DMS153 treated with DMSO at 0.1 percent for 48 hours (cell line): ENCODE data around the gene FLNB.
"Not testable (repeated sequence)": the region's sequence is repeated elsewhere in the genome, so short reads cannot be mapped to it uniquely, and the experiment has no call there.

Experiments
- DNase-seq: peaks from one replicate; lab custom pipeline; 2025; ENCODE audit not compliant: unreplicated experiment; lab: John Stamatoyannopoulos, UW

FLNB gene

DNA sequence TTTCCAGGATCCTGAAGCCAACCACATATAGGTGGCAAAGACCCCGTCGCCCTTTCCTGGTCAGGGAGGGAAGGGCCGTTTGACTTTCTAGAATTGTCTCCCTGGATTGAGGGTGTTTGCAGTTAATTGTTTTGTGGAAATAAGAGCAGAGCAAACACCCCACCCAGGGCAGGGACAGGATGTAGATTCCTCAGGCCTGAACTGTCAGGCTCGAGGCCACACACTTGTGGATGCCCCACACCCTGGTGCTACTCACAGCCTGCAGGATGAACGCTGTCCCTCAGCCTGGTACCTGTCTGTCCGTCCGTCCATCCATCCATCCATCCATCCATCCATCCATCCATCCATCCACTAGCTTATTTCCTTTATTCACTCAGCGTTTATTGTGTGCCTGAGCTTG, 29.9 kb upstream of the FLNB start:
- no peak for DNase-seq

DNA sequence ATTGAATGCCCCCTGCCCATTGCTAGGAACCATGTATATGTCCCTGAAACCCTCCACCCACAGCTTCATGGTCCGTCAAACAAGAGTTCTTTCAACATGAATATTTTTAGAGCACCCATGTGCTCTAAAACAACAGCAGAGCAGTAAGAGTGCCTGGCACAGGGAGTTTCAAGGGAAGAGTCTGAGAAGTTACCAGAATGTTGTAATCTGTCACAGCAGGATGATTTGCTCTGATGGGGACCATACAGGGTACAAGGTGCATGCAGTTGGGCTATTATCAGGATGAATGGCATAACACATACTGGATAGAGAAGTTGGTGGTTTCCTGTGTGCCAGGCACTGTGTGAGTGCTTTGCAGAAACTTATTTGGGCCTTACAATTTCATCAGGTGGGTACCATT, 27.8 kb upstream of the FLNB start:
- no peak for DNase-seq

DNA sequence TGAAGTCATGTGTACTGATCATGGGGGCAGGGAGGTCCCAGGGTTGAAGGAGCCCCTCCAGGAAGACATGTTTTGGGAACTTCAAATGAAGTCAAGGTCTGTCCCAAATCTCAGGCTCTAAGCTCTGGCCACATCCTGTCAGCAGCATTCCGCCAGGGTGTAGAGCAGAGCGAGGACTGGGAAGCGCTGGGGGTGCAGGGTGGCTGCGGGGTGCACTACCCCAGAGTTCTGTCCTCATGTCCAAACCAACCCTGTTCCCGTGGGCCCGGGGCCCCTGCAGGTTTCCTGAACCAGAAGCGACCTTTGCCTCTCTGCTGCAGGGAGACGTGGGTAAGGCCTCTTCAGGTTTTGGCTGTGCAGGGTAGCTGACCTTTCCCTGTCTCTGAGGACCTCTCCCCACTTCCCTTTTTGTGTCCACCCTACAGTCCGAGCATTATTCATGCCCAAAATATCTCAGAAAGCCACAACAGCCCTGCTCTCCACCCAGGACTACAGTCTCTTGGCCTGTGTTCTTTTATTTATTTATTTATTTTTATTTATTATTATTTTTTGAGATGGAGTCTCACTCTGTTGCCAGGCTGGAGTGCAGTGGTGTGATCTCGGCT, 26.6 kb upstream of the FLNB start:
- DNase-seq: no peak

DNA sequence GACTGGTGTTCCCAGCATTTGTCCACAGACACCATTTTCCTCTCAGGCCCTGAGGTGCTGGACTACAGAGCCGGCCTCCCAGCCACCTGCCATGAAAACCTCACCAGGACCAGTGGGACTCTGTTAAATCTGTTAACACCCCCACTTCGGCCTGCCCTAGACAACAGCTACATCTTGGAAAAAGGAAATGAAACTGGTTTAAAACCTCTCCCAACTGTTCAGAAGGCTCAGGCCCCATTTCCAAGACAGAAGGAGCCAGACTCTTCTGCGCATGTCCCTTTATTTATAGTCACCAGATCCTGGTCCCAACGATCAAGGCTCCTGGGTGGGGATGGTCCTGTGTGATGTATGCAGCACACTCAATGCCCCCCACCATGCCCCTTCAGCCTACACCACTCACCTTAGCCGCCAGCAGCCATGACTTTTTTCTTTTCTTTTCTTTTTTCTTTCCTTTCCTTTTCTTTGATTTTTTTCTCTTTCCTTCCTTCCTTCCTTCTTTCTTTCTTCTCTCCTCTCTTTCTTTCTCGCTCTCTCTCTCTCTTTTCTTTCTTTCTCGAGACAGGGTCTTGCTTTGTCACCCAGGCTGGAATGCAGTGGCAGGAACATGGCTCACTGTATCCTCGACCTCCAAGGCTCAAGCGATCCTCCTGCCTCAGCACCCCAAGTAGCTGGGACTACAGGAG, 25.5 kb upstream of the FLNB start:
- DNase-seq: no peak

DNA sequence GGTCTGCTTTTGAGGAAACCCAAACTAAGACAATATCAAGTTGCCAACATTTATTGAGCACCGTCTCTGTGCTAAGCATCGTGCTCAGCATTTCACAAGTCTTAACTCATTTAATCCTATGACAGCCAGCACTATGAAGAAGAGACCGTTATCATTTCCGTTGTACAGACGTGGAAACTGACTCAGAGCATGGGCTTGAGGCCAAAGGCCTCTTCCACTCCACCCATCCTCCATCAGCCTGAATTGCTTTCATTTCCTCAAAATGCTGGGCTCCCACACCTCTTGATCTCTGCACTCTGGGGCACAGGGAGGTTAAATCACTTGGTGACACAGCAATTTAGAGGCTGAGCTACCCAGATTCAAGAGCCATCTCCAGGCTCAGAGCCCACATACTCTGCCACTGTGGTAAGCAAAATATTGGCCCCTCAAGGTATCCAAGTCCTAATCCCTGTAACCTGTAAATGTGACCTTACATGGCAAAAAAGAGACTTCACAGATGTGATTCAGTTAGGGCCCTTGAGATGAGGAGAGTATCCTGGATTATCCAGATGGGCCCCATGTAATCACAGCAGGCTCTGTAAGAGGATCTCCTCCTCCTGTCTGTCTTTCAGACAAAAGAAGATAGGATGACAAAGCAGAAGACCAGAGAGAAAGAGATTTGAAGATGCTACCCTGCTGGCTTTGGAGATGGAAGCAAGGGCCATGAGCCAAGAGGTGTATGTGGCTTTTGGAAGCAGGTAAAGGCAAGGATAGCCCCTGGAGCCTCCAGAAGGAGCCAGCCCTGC, 24.3 kb upstream of the FLNB start:
- no peak for DNase-seq

DNA sequence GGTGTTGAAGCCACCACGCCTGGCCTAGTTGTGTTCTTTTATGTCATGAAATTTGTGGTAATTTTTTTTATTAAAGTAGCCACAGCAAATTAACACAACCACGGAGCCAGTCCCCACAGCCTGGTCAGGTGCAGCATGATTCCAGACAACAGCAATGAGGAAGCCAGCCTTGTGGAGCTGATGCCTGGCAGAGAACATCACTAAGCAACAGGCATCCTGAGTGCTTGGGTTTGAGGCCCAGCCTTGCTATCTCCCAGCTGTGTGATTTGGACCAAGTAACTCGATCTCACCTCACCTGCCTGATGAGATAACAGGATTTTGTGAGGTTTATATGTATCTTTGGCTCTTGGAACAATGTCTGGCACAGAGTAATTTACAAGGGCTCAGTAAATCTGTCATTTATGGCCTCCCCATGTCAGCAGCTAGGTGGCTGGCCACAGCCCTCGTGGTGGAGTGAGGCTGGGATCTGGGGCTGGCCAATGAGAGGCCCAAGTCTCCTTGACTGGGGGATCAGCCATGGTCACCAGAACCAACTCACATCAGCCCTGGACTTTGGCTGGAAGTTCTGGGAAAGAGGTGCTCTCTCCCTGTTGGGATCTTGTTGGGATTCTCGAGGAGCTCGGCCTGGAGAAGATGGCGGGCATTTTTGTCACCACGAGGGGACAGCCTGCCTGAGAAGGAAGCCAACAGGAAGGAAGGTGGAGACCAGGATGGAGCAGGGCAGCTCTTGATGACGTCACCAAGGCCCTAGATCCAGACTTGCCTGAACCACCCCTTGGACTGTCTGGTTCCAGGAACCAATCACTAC, 22.8 kb upstream of the FLNB start:
- no peak for DNase-seq

DNA sequence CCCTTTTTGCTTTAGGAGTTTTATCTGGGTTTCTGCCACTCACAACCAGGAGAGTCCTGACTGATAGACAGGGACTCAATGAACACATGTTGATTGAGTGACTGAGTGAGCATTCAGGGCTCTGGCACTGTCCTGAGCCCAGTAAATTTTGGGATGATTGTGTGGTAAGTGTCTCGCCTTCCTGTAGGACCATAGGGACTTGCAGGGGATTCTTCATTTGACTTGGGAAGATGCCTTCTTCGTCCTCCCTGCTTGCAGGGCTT, 22.3 kb upstream of the FLNB start:
- no peak for DNase-seq

DNA sequence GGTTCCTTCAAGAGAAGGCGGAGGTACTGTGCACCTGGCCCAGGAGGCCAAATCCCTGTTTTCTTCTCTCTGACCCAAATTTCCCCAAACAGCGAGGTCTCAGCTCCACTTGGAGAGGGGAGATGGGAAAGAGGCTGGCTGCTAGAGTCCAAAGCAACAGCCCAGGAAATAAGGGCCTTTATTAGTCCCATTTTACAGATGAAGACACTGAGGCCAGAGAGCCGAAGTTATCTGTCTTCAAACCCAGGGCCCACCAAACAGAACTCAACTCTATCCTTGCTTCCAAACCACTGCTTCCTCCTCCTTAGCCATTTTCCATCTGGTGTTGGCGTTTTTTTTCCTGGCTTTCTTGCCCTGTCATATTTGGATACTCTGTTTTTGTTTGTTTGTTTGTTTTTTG, 22.0 kb upstream of the FLNB start:
- DNase-seq: no peak

DNA sequence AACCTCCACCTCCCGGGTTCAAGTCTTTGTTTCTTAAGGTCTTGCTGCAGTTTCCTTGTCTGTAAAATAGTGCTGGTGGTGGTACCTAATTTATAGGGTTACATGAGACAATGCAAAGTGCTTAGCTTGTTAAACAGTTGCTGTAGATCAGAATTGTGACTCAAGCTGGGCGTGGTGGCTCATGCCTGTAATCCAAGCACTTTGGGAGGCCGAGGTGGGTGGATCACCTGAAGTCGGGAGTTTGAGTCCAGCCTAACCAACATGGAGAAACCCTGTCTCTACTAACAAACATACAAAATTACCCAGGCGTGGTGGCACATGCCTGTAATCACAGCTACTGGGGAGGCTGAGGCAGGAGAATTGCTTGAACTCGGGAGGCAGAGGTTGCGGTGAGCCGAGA, 19.0 kb upstream of the FLNB start:
- DNase-seq: not testable (repeated sequence)

DNA sequence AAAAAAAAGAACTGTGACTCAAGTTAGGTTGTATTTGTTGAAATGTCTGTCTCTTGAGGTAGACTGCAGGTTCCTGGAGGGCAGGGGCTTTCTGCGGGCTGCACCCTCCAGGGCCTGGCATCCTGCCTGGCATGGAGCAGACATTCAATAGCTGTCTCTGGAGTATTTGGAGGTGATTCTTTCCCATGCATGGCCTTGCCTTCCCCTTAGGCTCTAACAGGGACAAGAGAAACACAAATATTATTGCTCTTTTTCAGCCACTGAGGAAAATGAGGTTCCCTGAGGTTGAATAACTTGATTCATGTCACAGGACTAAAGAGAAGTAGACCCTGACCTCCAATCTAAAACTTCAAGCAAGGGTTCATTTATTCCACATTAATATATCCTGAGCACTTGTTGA, 18.6 kb upstream of the FLNB start:
- no peak for DNase-seq

DNA sequence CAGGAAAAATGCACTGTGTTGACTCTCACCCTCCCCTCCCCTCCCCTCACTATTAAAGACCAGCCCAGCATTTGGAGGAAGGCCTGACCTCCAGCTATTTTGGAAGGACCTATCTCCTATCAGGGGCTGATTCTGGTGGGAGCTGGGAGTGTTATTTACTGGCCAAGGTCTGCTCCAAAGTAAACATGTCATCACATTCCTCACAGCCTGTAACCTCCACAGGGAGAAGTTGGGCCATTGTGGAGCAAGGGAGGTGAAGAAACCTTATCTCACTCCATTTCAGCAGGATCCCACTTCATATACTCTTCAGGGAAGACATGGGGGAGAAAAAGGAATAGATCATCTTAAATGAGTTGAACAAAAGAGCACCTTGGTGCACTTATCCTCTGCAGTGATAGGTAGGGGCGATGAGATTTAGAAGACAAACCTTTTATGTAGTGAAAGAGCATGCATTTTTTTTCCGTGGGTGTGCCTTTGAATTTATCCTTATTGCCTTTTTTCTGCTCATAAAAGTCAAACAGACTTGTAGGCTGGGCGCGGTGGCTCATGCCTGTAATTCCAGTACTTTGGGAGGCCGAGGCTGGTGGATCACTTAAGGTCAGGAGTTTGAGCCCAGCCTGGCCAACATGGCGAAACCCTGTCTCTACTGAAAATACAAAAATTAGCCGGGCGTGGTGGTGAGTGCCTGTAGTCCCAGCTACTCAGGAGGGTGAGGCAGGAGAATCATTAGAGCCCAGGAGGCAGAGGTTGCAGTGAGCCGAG, 15.6 kb upstream of the FLNB start:
- no peak for DNase-seq

DNA sequence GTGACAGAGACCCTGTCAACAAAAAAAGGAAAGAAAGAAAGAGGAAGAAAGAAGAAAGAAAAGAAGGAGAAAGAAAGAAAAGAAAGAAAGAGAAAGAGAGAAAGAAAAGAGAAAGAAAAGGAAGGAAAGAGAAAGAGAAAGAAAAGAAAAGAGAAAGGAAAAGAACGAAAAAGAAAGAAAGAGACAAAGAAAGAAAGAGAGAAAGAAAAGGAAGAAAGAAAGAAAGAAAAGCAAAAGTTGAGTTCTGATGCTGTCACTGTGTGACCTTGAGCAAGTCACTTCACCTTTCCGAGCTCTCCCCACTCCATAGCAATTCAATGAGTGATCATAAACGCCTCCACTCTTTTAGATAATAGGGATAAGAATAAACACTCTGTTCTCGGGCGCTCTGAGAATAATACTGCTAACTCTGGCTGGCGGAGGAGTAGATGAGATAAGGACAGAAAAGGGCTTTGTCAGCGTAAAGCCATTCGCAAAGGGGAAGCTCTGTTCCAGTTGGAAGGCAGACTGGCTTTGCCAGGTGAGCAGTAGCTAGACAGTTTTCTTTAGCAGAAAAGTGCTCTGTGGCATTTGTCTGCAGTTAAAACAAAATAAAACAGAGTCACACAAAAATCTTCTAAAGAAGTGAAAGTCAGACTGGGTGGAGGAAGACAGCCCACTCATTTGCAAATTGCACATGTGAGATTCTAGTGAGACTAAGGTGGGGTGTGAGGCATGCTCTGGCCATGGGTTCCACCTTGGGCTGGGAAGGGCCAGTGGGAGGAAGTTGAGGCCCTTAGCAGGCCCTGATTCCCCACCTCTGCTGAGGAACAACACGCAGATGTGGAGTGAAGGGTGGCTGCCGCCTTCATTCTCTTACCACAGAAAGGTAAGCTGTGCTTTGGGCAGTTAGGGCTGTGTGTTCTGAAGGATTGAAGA, 9.6 kb upstream of the FLNB start:
- DNase-seq: no peak

DNA sequence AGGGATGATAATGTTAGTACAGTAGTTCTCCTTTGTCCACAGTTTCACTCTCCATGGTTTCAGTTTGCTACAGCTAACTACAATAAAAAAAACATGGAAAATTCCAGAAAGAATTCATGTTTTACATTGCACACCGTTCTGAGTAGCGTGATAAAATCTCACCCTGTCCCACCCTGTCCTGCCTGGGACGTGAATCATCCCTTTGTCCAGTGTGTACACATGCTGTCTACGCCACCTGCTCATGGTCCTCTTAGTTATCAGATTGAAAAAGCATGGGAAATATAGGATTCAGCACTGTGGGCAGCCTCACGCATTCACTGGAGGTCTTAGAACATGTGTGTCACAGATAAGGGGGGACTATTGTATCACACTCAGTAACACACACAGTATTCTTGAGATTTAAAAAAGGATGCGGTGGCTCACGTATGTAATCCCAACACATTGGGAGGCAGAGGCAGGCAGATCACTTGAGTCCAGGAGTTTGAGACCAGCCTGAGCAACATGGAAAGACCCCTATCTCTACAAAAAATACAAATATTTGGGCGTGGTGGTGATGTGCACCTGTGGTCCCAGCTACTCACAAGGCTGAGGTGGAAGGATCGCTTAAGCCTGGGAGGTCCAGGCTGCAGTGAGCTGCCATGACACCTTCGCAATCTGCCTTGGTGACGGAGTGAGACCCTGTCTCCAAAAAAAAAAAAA, 8.7 kb upstream of the FLNB start:
- DNase-seq: no peak

DNA sequence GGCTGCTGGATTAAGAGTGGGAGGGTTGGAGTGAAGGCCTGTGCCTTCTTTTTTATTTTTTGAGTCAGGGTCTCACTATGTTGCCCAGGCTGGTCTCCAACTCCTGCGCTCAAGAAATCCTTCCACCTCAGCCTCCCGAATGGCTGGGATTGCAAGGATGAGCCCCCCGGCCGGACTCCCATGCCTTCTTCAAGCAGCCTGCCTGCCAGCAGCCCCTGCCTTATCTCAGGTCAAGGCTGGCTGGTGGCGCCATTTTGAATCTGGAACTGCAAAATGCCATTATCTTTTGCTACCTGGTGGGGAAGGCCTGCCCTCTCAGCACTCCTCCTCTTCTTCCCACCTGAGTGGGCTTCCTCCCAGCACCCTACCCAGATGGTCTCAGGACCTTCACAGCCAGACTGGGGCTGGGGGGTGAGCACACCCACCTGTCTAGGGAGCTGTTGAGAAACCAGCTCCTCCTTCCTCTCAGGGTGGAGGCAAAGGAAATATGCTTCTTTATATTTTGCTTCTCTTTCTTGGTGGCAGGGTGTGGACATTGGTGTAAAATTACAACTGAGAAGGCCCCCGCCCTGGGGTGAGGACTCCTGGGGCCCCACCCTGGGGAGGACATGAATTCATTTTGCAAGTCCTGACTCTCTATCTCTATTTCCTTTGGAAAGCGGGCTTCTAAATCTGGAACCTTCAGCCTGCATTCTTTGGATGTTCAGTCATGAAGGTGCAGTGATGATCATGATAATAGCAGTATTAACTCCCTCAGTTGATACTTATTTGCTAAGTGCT, 7.7 kb upstream of the FLNB start:
- DNase-seq: no peak

DNA sequence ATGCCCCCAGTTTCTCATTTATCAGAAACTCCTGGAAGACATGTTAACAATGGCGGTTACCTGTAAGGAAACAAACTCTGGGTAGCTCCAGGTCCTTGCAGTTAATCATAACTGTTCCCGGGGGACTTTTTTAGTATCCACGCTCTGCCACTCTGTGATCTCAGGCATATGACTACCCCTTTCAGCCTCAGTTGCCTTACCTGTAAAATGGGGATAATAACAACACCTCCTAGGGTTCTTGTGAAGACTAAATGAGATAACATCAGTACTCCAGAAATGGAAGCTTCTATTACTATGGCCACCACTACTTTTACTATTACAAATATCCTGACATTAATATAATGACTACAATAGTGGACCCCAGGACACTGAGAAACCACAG, 7.1 kb upstream of the FLNB start:
- no peak for DNase-seq

DNA sequence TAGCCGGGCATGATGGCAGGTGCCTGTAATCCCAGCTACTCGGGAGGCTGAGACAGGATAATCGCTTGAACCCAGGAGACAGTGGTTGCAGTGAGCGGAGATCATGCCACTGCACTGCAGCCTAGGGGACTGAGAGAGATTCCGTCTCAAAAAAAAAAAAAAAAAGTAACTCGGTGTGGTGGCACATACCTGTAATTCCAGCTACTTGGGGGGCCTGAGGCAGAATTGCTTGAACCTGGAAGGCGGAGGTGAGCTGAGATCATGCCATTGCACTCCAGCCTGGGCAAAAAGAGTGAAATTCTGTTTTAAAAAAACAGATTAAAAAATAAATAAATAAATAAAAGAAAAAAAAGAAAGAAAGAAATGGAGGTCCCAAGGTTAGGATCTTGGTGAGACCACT, 6.2 kb upstream of the FLNB start:
- no peak for DNase-seq

DNA sequence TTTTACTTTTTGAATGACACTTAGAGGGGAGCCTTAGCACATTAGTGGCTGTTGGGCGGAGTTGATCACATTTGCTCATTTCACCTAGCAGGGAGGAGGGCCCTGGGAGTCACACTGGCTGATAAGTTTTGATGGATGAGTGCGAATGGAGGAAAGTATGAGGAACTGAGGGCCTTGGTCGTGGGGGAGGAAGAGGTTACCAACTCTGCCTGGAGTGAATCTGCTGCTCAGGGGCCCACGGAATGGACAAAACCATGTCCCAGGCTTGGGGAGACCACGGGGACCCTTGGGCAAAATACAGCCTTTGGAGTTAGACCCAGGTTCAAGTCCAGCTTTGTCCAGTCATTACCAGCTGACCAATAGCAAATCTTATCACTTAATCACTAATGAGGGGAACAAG, 5.1 kb upstream of the FLNB start:
- DNase-seq: no peak

DNA sequence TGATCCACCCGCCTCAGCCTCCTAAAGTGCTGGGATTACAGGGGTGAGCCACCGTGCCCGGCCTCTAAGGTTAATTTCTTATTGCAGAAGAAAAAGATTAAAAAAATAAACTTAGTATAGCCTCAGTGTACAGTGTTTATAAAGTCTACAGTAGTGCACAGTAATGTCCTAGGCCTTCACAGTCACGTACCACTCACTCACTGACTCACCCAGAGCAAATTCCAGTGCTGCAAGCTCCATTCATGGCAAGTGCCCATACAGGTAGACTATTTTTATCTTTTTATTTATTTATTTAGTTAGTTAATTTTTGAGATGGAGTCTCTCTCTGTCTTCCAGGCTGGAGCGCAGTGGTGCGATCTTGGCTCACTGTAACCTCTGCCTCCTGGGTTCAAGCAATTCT, 3.2 kb upstream of the FLNB start:
- no peak for DNase-seq

DNA sequence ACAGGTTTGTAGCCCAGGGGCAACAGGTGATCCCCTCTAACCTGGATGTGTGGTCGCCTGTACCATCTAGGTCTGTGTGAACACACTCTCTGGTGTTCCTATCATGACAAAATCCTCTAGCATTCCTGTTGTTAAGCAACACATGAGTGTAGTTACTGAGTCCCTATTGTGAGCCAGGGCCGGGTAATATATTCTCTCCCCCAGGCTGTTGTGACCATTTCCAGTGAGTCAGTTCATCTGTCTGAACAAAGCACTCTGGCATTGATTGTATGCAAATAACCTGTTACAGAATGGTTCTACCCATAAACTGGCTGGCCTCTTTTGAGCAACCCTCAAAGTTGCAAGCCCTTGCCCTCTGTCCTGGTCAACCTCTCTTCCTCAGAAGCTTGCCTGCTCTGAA, 2.6 kb upstream of the FLNB start:
- DNase-seq: no peak
